Cardiac ventricle fibroblast (primary cell): ENCODE measurements around the gene NPIPB5. TPM values are rescaled to one million over a fixed set of nuclear protein-coding genes. Genes with fewer than 3 reads are reported as not detected.

ENCODE experiments used
- total RNA-seq: library from RNA; depleted of rRNA; stranded (reverse); fragments of >200 nt; gene quantifications from 2 replicates; pipeline ENCODE4 v1.2.3, GENCODE V29; 2015

NPIPB5 gene
- total RNA-seq: 33.6 and 44.8 TPM in 2 replicates

GRCh38 chr16:22510591-22510990, at the start of gene NPIPB5:
Gene NPIPB5 (plus strand): TSS chr16:22510891. CDS start chr16:22513802, 2,911 bp downstream.

Other genes with a start within 250 kb of the NPIPB5 start
- 25.9 and 31.4 TPM in 2 replicates for gene POLR3E, start 213.5 kb upstream of the NPIPB5 start, total RNA-seq
- gene CDR2, start 136.3 kb upstream of the NPIPB5 start, total RNA-seq: 18.9 and 22.3 TPM in 2 replicates